Esophagus muscularis mucosa (tissue), 4 donors: ENCODE data around the gene ZNF200. TPM values are rescaled to one million over a fixed set of nuclear protein-coding genes. Genes with fewer than 3 reads are reported as not detected.

Experiments
- DNase-seq: peaks from one replicate; pipeline ENCODE4 v3.0.0-alpha.2; 2017; ENCODE audit errors: extremely low spot score
- H3K27ac ChIP-seq, 4 donors: fragments of 200-600 bp; sonication (generic); replicated peaks in 1 of 4; 1 replicate in 3 of 4; 2 replicates in 1 of 4; pipeline ENCODE4 v1.5.1; 2016 to 2019; ENCODE audit warnings: mild to moderate bottlenecking in 1 of 4
- H3K27me3 ChIP-seq, 4 donors: fragments of 200-600 bp; sonication (generic); one replicate each; pipeline versions ENCODE4 v1.5.1 to v1.6.0; 2016 to 2019
- H3K36me3 ChIP-seq, 4 donors: fragments of 200-600 bp; sonication (generic); one replicate each; pipeline ENCODE4 v1.5.1; 2016 to 2019
- H3K4me1 ChIP-seq, 4 donors: fragments of 200-600 bp; sonication (generic); one replicate each; pipeline ENCODE4 v1.5.1; 2016 to 2019
- H3K4me3 ChIP-seq, 4 donors: fragments of 200-600 bp; sonication (generic); 1 replicate in 2 of 4; 2 replicates in 2 of 4; pipeline ENCODE4 v1.5.1; 2016 to 2019; ENCODE audit warnings: mild to moderate bottlenecking in 4 of 4, moderate library complexity in 1 of 4
- H3K9me3 ChIP-seq, 4 donors: fragments of 200-600 bp; sonication (generic); 1 replicate in 3 of 4; 2 replicates in 1 of 4; pipeline ENCODE4 v1.5.1; 2016 to 2019
- EP300 ChIP-seq: sonication (generic); formaldehyde crosslinking; IDR thresholded peaks from one replicate; pipeline ENCODE4 v1.6.1; 2017; ENCODE audit warnings: antibody characterized with exemption
- POLR2A ChIP-seq: fragments of 450-650 bp; IDR thresholded peaks from one replicate; pipeline ENCODE4 v1.6.1; 2017; ENCODE audit warnings: antibody characterized with exemption, moderate library complexity, mild to moderate bottlenecking, low read depth
- POLR2AphosphoS5 ChIP-seq, 2 donors: sonication (generic); formaldehyde crosslinking; IDR thresholded peaks; one replicate each; pipeline ENCODE4 v1.6.1; 2017; ENCODE audit warnings: antibody characterized with exemption in 2 of 2
- WGBS: methylation state at CpG from one replicate; pipeline ENCODE4 v1.1.5; 2018; 5-methylcytosine and 5-hydroxymethylcytosine counted together
- intact Hi-C: fragments of 100-400 bp; cut with DNase I; formaldehyde crosslinking; loops from one replicate; pipeline ENCODE4 v1.15.1; 2023
- total RNA-seq, 4 donors: library from RNA; depleted of rRNA; stranded (reverse); fragments of >200 nt; gene quantifications; one replicate each; pipeline versions ENCODE4 v1.1.0 to v1.2.1, GENCODE V29; 2016
- TF ChIP-seq, protein P1 (sequence below), 3 experiments: fragments of 200-600 bp in 2 of 3; fragments of 450-650 bp in 1 of 3; sonication (generic) in 2 of 3; IDR thresholded peaks; one replicate each; pipeline ENCODE4 v1.5.1; 2017 to 2019; ENCODE audit warnings: antibody characterized with exemption in 3 of 3, mild to moderate bottlenecking in 2 of 3, moderate library complexity in 1 of 3

Gene ZNF200
- total RNA-seq, 4 donors from 2014 or later = 5.8 to 8.2 (median 7.1) TPM

DNA sequence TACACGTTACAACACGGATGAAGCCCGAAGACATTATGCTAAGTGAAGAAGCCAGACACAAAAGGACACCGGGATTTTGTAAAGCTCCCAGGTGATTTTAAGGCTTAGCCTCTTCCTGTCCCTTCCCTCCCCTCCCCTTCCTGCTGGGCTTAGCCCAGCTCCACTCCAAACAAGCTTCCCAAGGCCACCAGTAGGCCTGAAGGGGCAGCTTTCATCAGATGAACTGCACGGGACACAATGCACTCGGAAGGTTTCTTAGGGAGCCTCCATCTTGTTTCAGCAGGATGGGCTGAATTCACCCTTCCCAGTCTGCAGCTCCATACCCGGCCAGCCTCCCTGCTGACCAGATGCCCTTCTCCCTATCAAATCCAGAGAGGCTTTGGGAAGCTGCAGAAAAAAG, 11.0 kb upstream of the ZNF200 start:
- Histone ChIP-seq H3K4me1 (no peaks in the 10 kb centered on the region), H3K9me3 (no peaks in the 10 kb centered on the region), H3K4me3 (no peak overlapping the region), H3K36me3 (no peaks in the 10 kb centered on the region), H3K27me3 (peaks cover 0 to 55% (median 0%) of the 10 kb centered on the region in 4 donors), H3K27ac (no peak overlapping the region)
- intact Hi-C loops = no loop called here
- no peak for DNase-seq
- TF ChIP-seq POLR2A (no peak), POLR2AphosphoS5 (IDR thresholded peaks at IDR 0.05) (no peak), EP300 (no peak)
- TF ChIP-seq, protein P1, sequence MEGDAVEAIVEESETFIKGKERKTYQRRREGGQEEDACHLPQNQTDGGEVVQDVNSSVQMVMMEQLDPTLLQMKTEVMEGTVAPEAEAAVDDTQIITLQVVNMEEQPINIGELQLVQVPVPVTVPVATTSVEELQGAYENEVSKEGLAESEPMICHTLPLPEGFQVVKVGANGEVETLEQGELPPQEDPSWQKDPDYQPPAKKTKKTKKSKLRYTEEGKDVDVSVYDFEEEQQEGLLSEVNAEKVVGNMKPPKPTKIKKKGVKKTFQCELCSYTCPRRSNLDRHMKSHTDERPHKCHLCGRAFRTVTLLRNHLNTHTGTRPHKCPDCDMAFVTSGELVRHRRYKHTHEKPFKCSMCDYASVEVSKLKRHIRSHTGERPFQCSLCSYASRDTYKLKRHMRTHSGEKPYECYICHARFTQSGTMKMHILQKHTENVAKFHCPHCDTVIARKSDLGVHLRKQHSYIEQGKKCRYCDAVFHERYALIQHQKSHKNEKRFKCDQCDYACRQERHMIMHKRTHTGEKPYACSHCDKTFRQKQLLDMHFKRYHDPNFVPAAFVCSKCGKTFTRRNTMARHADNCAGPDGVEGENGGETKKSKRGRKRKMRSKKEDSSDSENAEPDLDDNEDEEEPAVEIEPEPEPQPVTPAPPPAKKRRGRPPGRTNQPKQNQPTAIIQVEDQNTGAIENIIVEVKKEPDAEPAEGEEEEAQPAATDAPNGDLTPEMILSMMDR (IDR thresholded peaks at IDR 0.05) = no peak
- 79% methylated on average over 7 of the region's 7 CpGs for WGBS

DNA sequence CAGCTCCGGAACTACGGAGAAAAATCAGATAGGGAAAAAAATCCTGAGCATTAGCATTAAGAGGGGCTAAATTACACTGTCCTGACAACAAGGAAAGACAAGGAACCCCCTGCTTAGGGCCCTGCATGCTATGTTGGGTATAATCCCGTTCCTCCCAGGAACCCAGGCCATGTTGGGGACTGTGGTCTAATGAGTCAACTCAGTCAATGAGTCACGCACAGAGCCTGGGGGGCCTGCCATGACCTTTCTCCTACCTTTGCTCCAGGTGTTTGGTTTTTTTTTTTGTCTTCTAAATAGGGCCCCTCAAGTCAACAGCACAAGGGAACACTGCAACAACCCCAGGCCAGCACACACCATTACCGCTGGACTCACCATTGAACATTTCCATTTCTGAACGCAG, 8.9 kb upstream of the ZNF200 start:
- 77% methylated on average over 6 of the region's 6 CpGs for WGBS
- TF ChIP-seq POLR2A = no peak
- TF ChIP-seq, protein P1 (IDR thresholded peaks at IDR 0.05) = no peak
- no peak for TF ChIP-seq POLR2AphosphoS5 (IDR thresholded peaks at IDR 0.05)
- TF ChIP-seq EP300 = no peak

DNA sequence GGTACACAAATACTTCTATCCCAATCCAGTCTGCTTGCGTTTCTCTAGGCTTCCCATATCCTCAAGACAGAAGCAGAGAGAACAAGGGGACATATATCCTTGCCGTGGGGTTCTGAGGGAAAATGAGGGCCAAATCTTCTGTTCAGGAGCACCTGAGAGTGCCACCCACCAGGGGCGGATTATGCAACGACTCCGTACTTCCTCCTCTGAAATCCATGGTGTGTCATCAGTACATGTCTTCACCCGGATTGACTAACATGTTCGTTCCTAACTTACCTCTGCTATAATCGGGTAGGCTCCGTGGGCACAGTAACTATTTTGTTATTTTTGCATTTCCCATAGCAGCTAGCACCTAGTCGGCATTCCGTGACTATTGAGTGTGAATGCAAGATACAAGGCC, 7.8 kb upstream of the ZNF200 start:
- H3K9me3 ChIP-seq = no peaks in the 10 kb centered on the region
- TF ChIP-seq, protein P1 (IDR thresholded peaks at IDR 0.05) = no peak
- TF ChIP-seq POLR2A (no peak), EP300 (no peak)
- no peak for DNase-seq
- H3K4me1 ChIP-seq = no peaks in the 10 kb centered on the region
- H3K27me3 ChIP-seq = peaks cover 0 to 39% (median 0%) of the 10 kb centered on the region in 4 donors
- no peaks in the 10 kb centered on the region for H3K36me3 ChIP-seq
- no peak overlapping the region for H3K27ac ChIP-seq
- intact Hi-C loops = no loop called here
- WGBS = 79% methylated on average over 11 of the region's 11 CpGs
- H3K4me3 ChIP-seq = no peak overlapping the region

More for the DNA sequence above, 8.9 kb upstream of the ZNF200 start:
- intact Hi-C loops = no loop called here
- no peaks in the 10 kb centered on the region for H3K36me3 ChIP-seq
- H3K9me3 ChIP-seq = no peaks in the 10 kb centered on the region
- DNase-seq = no peak
- H3K27ac ChIP-seq = no peak overlapping the region
- no peak overlapping the region for H3K4me3 ChIP-seq
- peaks cover 0 to 49% (median 0%) of the 10 kb centered on the region in 4 donors for H3K27me3 ChIP-seq
- no peaks in the 10 kb centered on the region for H3K4me1 ChIP-seq

DNA sequence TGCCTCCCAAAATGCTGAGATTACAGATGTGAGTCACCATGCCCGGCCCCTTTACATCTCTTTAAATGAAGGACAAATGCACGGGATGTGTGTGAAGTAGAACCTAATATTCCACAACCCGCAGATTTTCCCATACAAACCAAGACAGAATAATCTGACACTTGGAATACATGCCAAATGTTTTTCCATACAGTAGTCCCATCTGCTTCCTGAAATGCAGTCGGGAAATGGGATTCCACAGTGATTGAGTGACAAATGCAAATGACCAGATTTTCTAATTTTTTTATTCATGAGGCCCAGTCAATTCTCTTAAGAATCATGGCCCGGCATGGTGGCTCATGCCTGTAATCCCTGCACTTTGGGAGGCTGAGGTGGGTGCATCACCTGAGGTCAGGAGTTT, 6.8 kb upstream of the ZNF200 start:
- TF ChIP-seq, protein P1 (IDR thresholded peaks at IDR 0.05) = no peak
- TF ChIP-seq EP300 (no peak), POLR2A (no peak), POLR2AphosphoS5 (IDR thresholded peaks at IDR 0.05) (no peak)
- intact Hi-C loops = no loop called here
- Histone ChIP-seq H3K4me3 (no peak overlapping the region), H3K9me3 (no peaks in the 10 kb centered on the region), H3K27ac (no peak overlapping the region), H3K27me3 (peaks cover 0 to 32% (median 0%) of the 10 kb centered on the region in 4 donors), H3K36me3 (no peaks in the 10 kb centered on the region), H3K4me1 (no peaks in the 10 kb centered on the region)
- no peak for DNase-seq
- 69% methylated on average over 5 of the region's 5 CpGs for WGBS
